ENCODE data around the gene NGFR. TPM values are rescaled to one million over a fixed set of nuclear protein-coding genes. Genes with fewer than 3 reads are reported as not detected.

Gene NGFR
- total RNA-seq, 4 donors from 2014 or later, result 1.8 to 47.9 (median 9.9) TPM

GRCh38 chr17:49457564-49458535 is 37.2 kb upstream of the NGFR start:
- intact Hi-C loops (cut with DNase I; ENCODE audit: low total_unique reads), result no loop called here
- no peak for TF ChIP-seq POLR2A (IDR thresholded peaks at IDR 0.05)
- TF ChIP-seq CTCF (IDR thresholded peaks at IDR 0.05), result no peak
- H3K27me3 ChIP-seq, result no peaks in the 10 kb centered on the region

GRCh38 chr17:49459401-49459984 is 35.6 kb upstream of the NGFR start:
- H3K36me3 ChIP-seq, result no peaks in the 10 kb centered on the region
- TF ChIP-seq POLR2A (IDR thresholded peaks at IDR 0.05) (no peak), CTCF (IDR thresholded peaks at IDR 0.05) (no peak)
- H3K27ac ChIP-seq, result no peak overlapping the region
- H3K4me3 ChIP-seq, result no peak overlapping the region
- intact Hi-C loops (cut with DNase I; ENCODE audit: low total_unique reads), result no loop called here
- no peaks in the 10 kb centered on the region for H3K27me3 ChIP-seq
- H3K9me3 ChIP-seq, result no peaks in the 10 kb centered on the region
- no peaks in the 10 kb centered on the region for H3K4me1 ChIP-seq
- no peak for DNase-seq

More at GRCh38 chr17:49457564-49458535, 37.2 kb upstream of the NGFR start:
- Histone ChIP-seq H3K36me3 (no peaks in the 10 kb centered on the region), H3K4me1 (no peaks in the 10 kb centered on the region), H3K4me3 (no peak overlapping the region), H3K27ac (no peak overlapping the region), H3K9me3 (no peaks in the 10 kb centered on the region)
- no peak for DNase-seq

GRCh38 chr17:49460401-49460800 is 34.7 kb upstream of the NGFR start:
- no peak for TF ChIP-seq POLR2A (IDR thresholded peaks at IDR 0.05)
- TF ChIP-seq CTCF (IDR thresholded peaks at IDR 0.05), result no peak
- H3K27me3 ChIP-seq, result no peaks in the 10 kb centered on the region
- no peaks in the 10 kb centered on the region for H3K9me3 ChIP-seq
- H3K36me3 ChIP-seq, result no peaks in the 10 kb centered on the region
- no peak for DNase-seq
- no peaks in the 10 kb centered on the region for H3K4me1 ChIP-seq
- intact Hi-C loops (cut with DNase I; ENCODE audit: low total_unique reads), result no loop called here
- no peak overlapping the region for H3K4me3 ChIP-seq
- H3K27ac ChIP-seq, result no peak overlapping the region

- no peaks in the 10 kb centered on the region for H3K9me3 ChIP-seq
- no peaks in the 10 kb centered on the region for H3K36me3 ChIP-seq
- no peaks in the 10 kb centered on the region for H3K4me1 ChIP-seq
- no peak overlapping the region for H3K27ac ChIP-seq
- no peak overlapping the region for H3K4me3 ChIP-seq
- no peak for DNase-seq
- TF ChIP-seq POLR2A (IDR thresholded peaks at IDR 0.05) (no peak), CTCF (IDR thresholded peaks at IDR 0.05) (no peak)
- no peaks in the 10 kb centered on the region for H3K27me3 ChIP-seq
- intact Hi-C loops (cut with DNase I; ENCODE audit: low total_unique reads), result no loop called here
These were observed 33.5 kb upstream of the NGFR start for GRCh38 chr17:49461580-49461979.

GRCh38 chr17:49464049-49464448 is 31.0 kb upstream of the NGFR start:
- Histone ChIP-seq H3K9me3 (no peaks in the 10 kb centered on the region), H3K4me3 (no peak overlapping the region), H3K27ac (no peak overlapping the region), H3K4me1 (no peaks in the 10 kb centered on the region), H3K27me3 (no peaks in the 10 kb centered on the region), H3K36me3 (no peaks in the 10 kb centered on the region)
- TF ChIP-seq CTCF (IDR thresholded peaks at IDR 0.05) (no peak), POLR2A (IDR thresholded peaks at IDR 0.05) (no peak)
- DNase-seq, result no peak
- intact Hi-C loops (cut with DNase I; ENCODE audit: low total_unique reads), result no loop called here
